H1 (cell line): Measurements from ENCODE around the gene TBC1D9. TPM values are rescaled to one million over a fixed set of nuclear protein-coding genes. Genes with fewer than 3 reads are reported as not detected.

Experiments
- CTCF ChIA-PET: fragments of 300-600 bp; sonication (Branson Sonifier 250); formaldehyde crosslinking; loops from one replicate; lab custom pipeline; 2021; ENCODE audit not compliant: partially characterized antibody; lab: Charles Lee
- POLR2A ChIA-PET: fragments of 300-600 bp; sonication (Branson Sonifier 250); formaldehyde crosslinking; loops from one replicate; lab custom pipeline; 2021; ENCODE audit warnings: inconsistent platforms; ENCODE audit not compliant: partially characterized antibody; lab: Charles Lee
- DNase-seq, 2 experiments: peaks; one replicate each; pipeline versions ENCODE4 v3.0.0 to v3.0.0-alpha.2; 2010 to 2022; ENCODE audit warnings: low spot score in 2 of 2, low read depth in 1 of 2, mixed read lengths in 1 of 2
- FAIRE-seq: peaks from 2 replicates; lab custom pipeline; 2011; peaks lifted over from hg19 to GRCh38; lab: Jason Lieb, UNC
- H2AFZ ChIP-seq: 2 replicates; pipeline ENCODE4 v1.8.1; 2012; ENCODE audit warnings: low read length, inconsistent platforms
- H2AK5ac ChIP-seq: 2 replicates; pipeline ENCODE4 v1.6.1; 2013; ENCODE audit warnings: low read depth, low read length
- H2BK120ac ChIP-seq: replicated peaks from 2 replicates; pipeline ENCODE3; 2013; ENCODE audit warnings: low read depth, low read length, inconsistent platforms
- H2BK12ac ChIP-seq: 2 replicates; pipeline ENCODE4 v1.6.1; 2013; ENCODE audit warnings: low read depth, low read length
- H2BK15ac ChIP-seq: 2 replicates; pipeline ENCODE4 v1.6.1; 2013; ENCODE audit warnings: low read length
- H2BK20ac ChIP-seq: 2 replicates; pipeline ENCODE4 v1.6.1; 2013; ENCODE audit warnings: low read length
- H2BK5ac ChIP-seq: 2 replicates; pipeline ENCODE4 v1.6.1; 2013; ENCODE audit warnings: low read depth, low read length
- H3K14ac ChIP-seq: 2 replicates; pipeline ENCODE4 v1.6.1; 2013; ENCODE audit warnings: inconsistent platforms; ENCODE audit not compliant: insufficient read length
- H3K18ac ChIP-seq: 2 replicates; pipeline ENCODE4 v1.6.1; 2013; ENCODE audit warnings: low read length; ENCODE audit errors: extremely low read depth
- H3K23ac ChIP-seq: 2 replicates; pipeline ENCODE4 v1.6.1; 2013; ENCODE audit warnings: inconsistent platforms; ENCODE audit not compliant: insufficient read length
- H3K23me2 ChIP-seq: 2 replicates; pipeline ENCODE4 v1.6.1; 2013; ENCODE audit warnings: low read depth, low read length
- H3K27ac ChIP-seq: 2 replicates; pipeline ENCODE4 v1.6.1; 2011; ENCODE audit warnings: low read depth, low read length, inconsistent platforms
- H3K27me3 ChIP-seq, 4 experiments: replicated peaks in 1 of 4; 1 replicate in 1 of 4; 2 replicates in 3 of 4; pipeline versions ENCODE4 v1.6.1 to v1.8.1; 2011 to 2013; ENCODE audit warnings: low read length in 3 of 4, mild to moderate bottlenecking in 3 of 4, inconsistent platforms in 2 of 4, mixed read lengths in 2 of 4, moderate library complexity in 1 of 4; ENCODE audit not compliant: control insufficient read depth in 3 of 4, insufficient read depth in 3 of 4; ENCODE audit errors: extremely low read depth in 1 of 4
- H3K36me3 ChIP-seq, 4 experiments: 2 replicates each; pipeline versions ENCODE4 v1.6.1 to v1.8.1; 2011 to 2013; ENCODE audit warnings: mild to moderate bottlenecking in 4 of 4, low read length in 3 of 4, moderate library complexity in 2 of 4, control low read depth in 1 of 4, inconsistent platforms in 1 of 4; ENCODE audit not compliant: insufficient read depth in 4 of 4, control insufficient read depth in 2 of 4
- H3K4ac ChIP-seq: replicated peaks from 2 replicates; pipeline ENCODE3; 2013; ENCODE audit warnings: low read length, low read depth, mixed read lengths, inconsistent platforms; ENCODE audit not compliant: insufficient read length
- H3K4me1 ChIP-seq, 4 experiments: replicated peaks in 1 of 4; 1 replicate in 1 of 4; 2 replicates in 3 of 4; pipeline versions ENCODE4 v1.6.1 to v1.8.1; 2011 to 2013; ENCODE audit warnings: low read length in 3 of 4, inconsistent platforms in 2 of 4, mixed read lengths in 1 of 4; ENCODE audit not compliant: insufficient read depth in 4 of 4, control insufficient read depth in 3 of 4
- H3K4me2 ChIP-seq, 2 experiments: 2 replicates each; pipeline versions ENCODE4 v1.6.1 to v1.8.1; 2011 to 2013; ENCODE audit warnings: low read depth in 2 of 2, low read length in 2 of 2, control low read depth in 1 of 2, inconsistent platforms in 1 of 2, mild to moderate bottlenecking in 1 of 2; ENCODE audit not compliant: insufficient read depth in 1 of 2
- H3K4me3 ChIP-seq, 4 experiments: fragments of 200-600, 300-600 bp in 1 of 4; sonication (generic), shearing (Covaris generic), sonication (Bioruptor Twin) in 1 of 4; 2 replicates each; pipeline versions ENCODE4 v1.5.1 to v1.8.1; 2011 to 2016; ENCODE audit warnings: low read length in 4 of 4, low read depth in 3 of 4, control low read depth in 2 of 4, inconsistent platforms in 2 of 4, mild to moderate bottlenecking in 2 of 4, mixed read lengths in 1 of 4, moderate library complexity in 1 of 4; ENCODE audit not compliant: insufficient read depth in 2 of 4; ENCODE audit errors: extremely low read depth in 1 of 4
- H3K56ac ChIP-seq: replicated peaks from 2 replicates; pipeline ENCODE3; 2013; ENCODE audit warnings: low read depth, mild to moderate bottlenecking, mixed read lengths, low read length, inconsistent platforms; ENCODE audit not compliant: insufficient read length
- H3K79me1 ChIP-seq: 2 replicates; pipeline ENCODE4 v1.6.1; 2013; ENCODE audit warnings: low read depth, low read length, control low read depth
- H3K79me2 ChIP-seq, 2 experiments: 2 replicates each; pipeline versions ENCODE4 v1.6.1 to v1.8.1; 2012 to 2013; ENCODE audit warnings: low read length in 2 of 2, mild to moderate bottlenecking in 2 of 2, inconsistent platforms in 1 of 2; ENCODE audit not compliant: insufficient read depth in 2 of 2, control insufficient read depth in 1 of 2
- H3K9ac ChIP-seq, 4 experiments: replicated peaks in 1 of 4; 1 replicate in 1 of 4; 2 replicates in 3 of 4; pipeline versions ENCODE4 v1.6.1 to v1.8.1; 2011 to 2013; ENCODE audit warnings: low read depth in 3 of 4, low read length in 3 of 4, control low read depth in 2 of 4, mild to moderate bottlenecking in 2 of 4, moderate library complexity in 2 of 4, inconsistent platforms in 1 of 4; ENCODE audit errors: extremely low read depth in 1 of 4
- H3K9me3 ChIP-seq, 2 experiments: 2 replicates each; pipeline versions ENCODE4 v1.6.1 to v1.8.1; 2012 to 2013; ENCODE audit warnings: mild to moderate bottlenecking in 2 of 2, moderate library complexity in 2 of 2, control low read depth in 1 of 2, inconsistent platforms in 1 of 2, low read depth in 1 of 2, low read length in 1 of 2, mixed read lengths in 1 of 2; ENCODE audit not compliant: insufficient read depth in 2 of 2
- H4K20me1 ChIP-seq, 2 experiments: replicated peaks in 1 of 2; 2 replicates each; pipeline versions ENCODE3 to v1.8.1; 2011 to 2013; ENCODE audit warnings: inconsistent platforms in 2 of 2, low read length in 2 of 2, mild to moderate bottlenecking in 1 of 2; ENCODE audit not compliant: insufficient read depth in 2 of 2, control insufficient read depth in 1 of 2
- H4K5ac ChIP-seq: 2 replicates; pipeline ENCODE4 v1.6.1; 2013; ENCODE audit warnings: low read length, low read depth, mixed read lengths, inconsistent platforms; ENCODE audit not compliant: insufficient read length
- H4K8ac ChIP-seq: 2 replicates; pipeline ENCODE4 v1.8.0; 2013; ENCODE audit warnings: mild to moderate bottlenecking, moderate library complexity, low read length, inconsistent platforms; ENCODE audit not compliant: insufficient read depth; ENCODE audit errors: extremely low read depth
- H4K91ac ChIP-seq: replicated peaks from 2 replicates; pipeline ENCODE3; 2013; ENCODE audit warnings: low read length, mixed read lengths, inconsistent platforms; ENCODE audit not compliant: insufficient read length
- ASH2L ChIP-seq: fragments of 200-600, 300-600 bp; sonication (generic); IDR thresholded peaks from one replicate; pipeline ENCODE4 v1.7.1; 2017; ENCODE audit warnings: low read length
- BCL11A ChIP-seq, 2 experiments: IDR thresholded peaks; one replicate each; pipeline ENCODE4 v1.6.1; 2011; ENCODE audit warnings: low read depth in 2 of 2, low read length in 2 of 2, mild to moderate bottlenecking in 2 of 2
- CHD2 ChIP-seq: IDR thresholded peaks from 2 replicates; pipeline ENCODE4 v1.6.1; 2012; ENCODE audit warnings: low read length, improper control_type of control experiment
- GABPA ChIP-seq: IDR thresholded peaks from 2 replicates; pipeline ENCODE4 v1.6.1; 2011; ENCODE audit warnings: mild to moderate bottlenecking, low read length, moderate library complexity, borderline replicate concordance; ENCODE audit not compliant: insufficient read depth
- JUN ChIP-seq: IDR thresholded peaks from 2 replicates; pipeline ENCODE4 v1.6.1; 2011; ENCODE audit warnings: low read depth, mild to moderate bottlenecking, improper control_type of control experiment, low read length
- JUND ChIP-seq: IDR thresholded peaks from 2 replicates; pipeline ENCODE4 v1.6.1; 2011; ENCODE audit warnings: mild to moderate bottlenecking, improper control_type of control experiment, low read length
- NANOG ChIP-seq: IDR thresholded peaks from 2 replicates; pipeline ENCODE4 v1.6.1; 2011; ENCODE audit warnings: low read length, low read depth, mild to moderate bottlenecking, inconsistent platforms; ENCODE audit not compliant: insufficient read depth, poor library complexity, severe bottlenecking
- NRF1 ChIP-seq: IDR thresholded peaks from 2 replicates; pipeline ENCODE4 v1.6.1; 2011; ENCODE audit warnings: mild to moderate bottlenecking, low read depth, low read length, improper control_type of control experiment
- PHF8 ChIP-seq: fragments of 200-600 bp; sonication (generic); conservative IDR thresholded peaks from 2 replicates; pipeline ENCODE4 v1.7.1; 2012; ENCODE audit warnings: low read depth, mild to moderate bottlenecking, inconsistent platforms, low read length, moderate library complexity
- RBBP5 ChIP-seq: IDR thresholded peaks from 2 replicates; pipeline ENCODE4 v1.7.1; 2012; ENCODE audit warnings: low read depth, mild to moderate bottlenecking, inconsistent platforms, low read length, moderate library complexity, borderline replicate concordance
- RNF2 ChIP-seq: fragments of 200-900, 300-1000 bp; sonication (generic); IDR thresholded peaks from 2 replicates; pipeline ENCODE4 v1.7.1; 2016; ENCODE audit warnings: borderline replicate concordance, low read depth, mild to moderate bottlenecking, antibody characterized with exemption, low read length; ENCODE audit not compliant: poor library complexity, severe bottlenecking; ENCODE audit errors: missing control alignments
- RXRA ChIP-seq: IDR thresholded peaks from 2 replicates; pipeline ENCODE4 v1.6.1; 2011; ENCODE audit warnings: low read depth, mild to moderate bottlenecking, low read length, moderate library complexity; ENCODE audit not compliant: insufficient read depth
- SP1 ChIP-seq: IDR thresholded peaks from 2 replicates; pipeline ENCODE4 v1.6.1; 2011; ENCODE audit warnings: low read depth, low read length
- SP2 ChIP-seq: IDR thresholded peaks from 2 replicates; pipeline ENCODE4 v1.6.1; 2012; ENCODE audit warnings: mild to moderate bottlenecking, low read length, inconsistent platforms
- SP4 ChIP-seq: IDR thresholded peaks from 2 replicates; pipeline ENCODE4 v1.6.1; 2012; ENCODE audit warnings: low read length, inconsistent platforms
- WGBS, 2 experiments: shearing (Covaris generic) in 1 of 2; methylation state at CpG; one replicate each; pipeline versions ENCODE4 v1.1.6 to v1.1.7; 2013 to 2015; ENCODE audit warnings: low lambda C conversion rate in 2 of 2, mixed read lengths in 2 of 2, inconsistent platforms in 1 of 2, low coverage in 1 of 2, missing lambda C conversion rate in 1 of 2; ENCODE audit not compliant: insufficient replicate concordance in 2 of 2, insufficient coverage in 1 of 2, insufficient read length in 1 of 2; ENCODE audit errors: extremely low coverage in 1 of 2, missing lambda C conversion rate in 1 of 2; 5-methylcytosine and 5-hydroxymethylcytosine counted together
- polyA plus RNA-seq, 7 experiments: library from polyadenylated mRNA; depleted of rRNA in 3 of 7; stranded (reverse) in 5 of 7; unstranded in 2 of 7; fragments of >200 nt in 5 of 7; fragments of 200-250 nt in 2 of 7; gene quantifications; 1 replicate in 5 of 7; 2 replicates in 1 of 7; 4 replicates in 1 of 7; pipeline versions ENCODE4 v1.2.1 to v1.2.3, GENCODE V29; 2011 to 2013; ENCODE audit warnings: missing spikeins in 2 of 7, mixed read lengths in 2 of 7
- total RNA-seq: library from RNA; stranded (reverse); fragmentation: NEBNext Ultra II Directional; extraction: Animal tissue kit (Norgen Biotek cat#: 25700); gene quantifications from 2 replicates; pipeline ENCODE4 v1.2.1, GENCODE V29; 2021

The TBC1D9 gene
- total and polyA plus RNA-seq, 2 of the 8 experiments (the other 6 are each of a cell fraction or from before 2014, with no cell fraction given) = 0.94 to 1.0 TPM

DNA sequence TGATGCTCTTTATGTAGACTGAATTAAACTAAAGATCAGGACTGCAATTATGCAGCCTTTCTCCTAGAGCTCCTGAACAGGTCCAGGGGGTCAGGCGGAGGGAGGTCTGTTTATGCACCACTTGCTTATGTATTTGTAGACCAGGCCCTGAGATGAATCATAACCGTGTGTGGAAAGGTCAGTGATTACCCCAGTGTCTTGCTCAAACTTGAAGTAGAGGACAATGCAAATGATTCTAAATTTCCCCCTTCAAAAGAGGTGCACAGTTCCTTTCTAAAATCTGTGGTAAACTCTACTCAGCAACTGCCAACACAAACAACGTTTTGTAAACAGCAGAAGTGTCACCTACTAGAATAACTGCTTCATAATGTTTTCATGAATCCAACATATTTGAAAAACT lies 13.0 kb upstream of the TBC1D9 start:
- Histone ChIP-seq H2BK20ac (no peak overlapping the region), H3K27ac (no peak overlapping the region), H4K8ac (no peak overlapping the region), H2BK12ac (no peak overlapping the region), H3K14ac (no peak overlapping the region), H2AFZ (no peak overlapping the region), H3K36me3 (no peaks in the 10 kb centered on the region), H4K5ac (no peak overlapping the region), H2BK5ac (no peak overlapping the region), H3K79me2 (no peaks in the 10 kb centered on the region), H3K9me3 (no peaks in the 10 kb centered on the region), H2BK120ac (no peak overlapping the region), H3K4ac (no peak overlapping the region), H3K4me1 (no peaks in the 10 kb centered on the region), H3K4me2 (no peak overlapping the region), H2BK15ac (no peak overlapping the region), H3K18ac (no peak overlapping the region), H3K23ac (no peak overlapping the region), H3K27me3 (no peaks in the 10 kb centered on the region), H4K91ac (no peak overlapping the region), H3K4me3 (no peak overlapping the region), H3K56ac (no peak overlapping the region), H3K23me2 (no peaks in the 10 kb centered on the region; the same call in 1 of the 2 replicates), H3K79me1 (no peaks in the 10 kb centered on the region), H4K20me1 (no peaks in the 10 kb centered on the region), H3K9ac (no peak overlapping the region), H2AK5ac (no peak overlapping the region)
- ChIA-PET CTCF (interaction anchor here (0.7 kb wide), 1 partner anchor 463 kb away, joined by 3 read pairs; no protein-coding TSS in a partner anchor), POLR2A (no interaction called here)
- FAIRE-seq (no peak), DNase-seq (no peak)
- 80% methylated on average over 3 of the region's 3 CpGs; no CpG with 5 or more reads in 1 of the 2 experiments for WGBS, 2 experiments
- TF ChIP-seq NANOG (no peak), SP4 (no peak), RXRA (no peak), JUND (no peak), CHD2 (no peak), RBBP5 (no peak), GABPA (no peak), ASH2L (no peak), NRF1 (no peak), PHF8 (no peak), SP1 (no peak), SP2 (no peak), BCL11A (IDR thresholded peaks at IDR 0.05; ENCODE audit: low read depth in 2 of 2, low read length in 2 of 2) (no peak), JUN (no peak), RNF2 (no peak)
